ENCODE measurements around the gene MRPL11.
A peak's percentile ranks its signal among the peaks of the same experiment; 100 is the strongest.

MRPL11 gene

GRCh38 chr11:66477263-66478201, 38.9 kb upstream of the MRPL11 start:
- Mint-ChIP-seq H3K4me3 (peak overlapping the region; percentile 64), H3K36me3 (ENCODE audit: low read depth) (peaks cover 5% of the 10 kb centered on the region), H3K27me3 (ENCODE audit: low read depth, poor library complexity) (peaks cover 3% of the 10 kb centered on the region), H3K4me1 (peaks cover 40% of the 10 kb centered on the region), H3K9me3 (no peaks in the 10 kb centered on the region), H3K27ac (peak overlapping the region; percentile 5)
- no peak for DNase-seq
- TF ChIP-seq, protein P1, sequence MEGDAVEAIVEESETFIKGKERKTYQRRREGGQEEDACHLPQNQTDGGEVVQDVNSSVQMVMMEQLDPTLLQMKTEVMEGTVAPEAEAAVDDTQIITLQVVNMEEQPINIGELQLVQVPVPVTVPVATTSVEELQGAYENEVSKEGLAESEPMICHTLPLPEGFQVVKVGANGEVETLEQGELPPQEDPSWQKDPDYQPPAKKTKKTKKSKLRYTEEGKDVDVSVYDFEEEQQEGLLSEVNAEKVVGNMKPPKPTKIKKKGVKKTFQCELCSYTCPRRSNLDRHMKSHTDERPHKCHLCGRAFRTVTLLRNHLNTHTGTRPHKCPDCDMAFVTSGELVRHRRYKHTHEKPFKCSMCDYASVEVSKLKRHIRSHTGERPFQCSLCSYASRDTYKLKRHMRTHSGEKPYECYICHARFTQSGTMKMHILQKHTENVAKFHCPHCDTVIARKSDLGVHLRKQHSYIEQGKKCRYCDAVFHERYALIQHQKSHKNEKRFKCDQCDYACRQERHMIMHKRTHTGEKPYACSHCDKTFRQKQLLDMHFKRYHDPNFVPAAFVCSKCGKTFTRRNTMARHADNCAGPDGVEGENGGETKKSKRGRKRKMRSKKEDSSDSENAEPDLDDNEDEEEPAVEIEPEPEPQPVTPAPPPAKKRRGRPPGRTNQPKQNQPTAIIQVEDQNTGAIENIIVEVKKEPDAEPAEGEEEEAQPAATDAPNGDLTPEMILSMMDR (IDR thresholded peaks at IDR 0.05) = no peak

DNA sequence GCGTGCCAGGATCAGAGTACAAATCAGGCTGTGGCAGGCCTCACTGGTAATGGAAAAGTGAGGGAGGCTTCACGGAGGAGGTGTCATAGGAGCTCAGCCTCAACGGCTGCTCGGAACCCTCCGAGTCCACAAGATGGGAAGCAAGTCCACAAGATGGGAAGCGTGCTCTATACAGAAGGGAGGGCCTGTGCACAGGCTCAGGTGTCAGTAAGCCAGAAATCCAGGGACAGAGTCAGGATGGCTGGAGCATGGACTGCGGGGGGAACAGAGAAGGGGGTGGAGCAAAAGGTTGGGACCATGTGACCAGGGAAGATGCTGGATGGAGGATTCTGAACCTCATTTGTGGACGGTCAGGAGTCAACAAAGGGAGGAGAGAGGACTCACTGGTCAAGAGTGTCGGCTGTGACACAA, 38.2 kb upstream of the MRPL11 start:
- peaks cover 40% of the 10 kb centered on the region for H3K4me1 Mint-ChIP-seq
- peak; percentile 26 for DNase-seq
- no peaks in the 10 kb centered on the region for H3K27me3 Mint-ChIP-seq (ENCODE audit: low read depth, poor library complexity)
- H3K4me3 Mint-ChIP-seq = peak overlapping the region; percentile 37
- TF ChIP-seq, protein P1 (IDR thresholded peaks at IDR 0.05) = no peak
- H3K27ac Mint-ChIP-seq = peak overlapping the region; percentile 5
- peaks cover 5% of the 10 kb centered on the region for H3K36me3 Mint-ChIP-seq (ENCODE audit: low read depth)
- no peaks in the 10 kb centered on the region for H3K9me3 Mint-ChIP-seq

DNA sequence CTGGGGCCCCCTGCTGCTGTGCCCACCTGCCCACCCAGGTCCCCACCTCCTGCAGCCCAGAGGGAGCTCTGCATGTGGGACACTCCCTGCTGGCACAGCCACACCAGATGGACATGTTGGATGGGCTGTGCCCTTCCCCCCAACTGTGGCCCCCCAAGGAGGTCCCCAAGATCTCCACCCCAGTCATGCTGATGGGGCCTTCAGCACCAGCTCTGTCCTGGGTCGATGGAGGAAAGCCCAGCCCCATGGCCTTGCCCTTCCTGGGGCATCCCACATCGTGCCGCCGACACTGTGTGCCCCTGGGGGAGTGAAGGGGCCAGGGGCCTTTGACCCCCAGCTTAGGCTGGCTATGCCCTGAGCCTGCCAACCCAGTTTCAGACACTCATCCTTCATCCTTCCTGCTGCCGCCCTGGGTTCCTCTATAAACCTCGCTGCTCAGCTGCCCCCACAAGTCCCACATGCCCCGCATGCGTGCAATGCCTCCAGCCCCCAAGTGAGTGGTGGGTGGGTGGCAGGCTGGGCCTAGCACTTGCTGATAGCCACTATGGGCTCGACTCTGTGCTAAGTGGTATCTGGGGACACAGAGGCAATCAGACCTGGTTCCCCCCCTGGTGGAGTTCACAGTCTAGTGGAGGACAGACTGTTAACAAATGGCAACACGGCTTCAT, 37.7 kb upstream of the MRPL11 start:
- Mint-ChIP-seq H3K36me3 (ENCODE audit: low read depth) (peaks cover 5% of the 10 kb centered on the region), H3K27me3 (ENCODE audit: low read depth, poor library complexity) (no peaks in the 10 kb centered on the region), H3K4me3 (no peak overlapping the region), H3K9me3 (no peaks in the 10 kb centered on the region), H3K4me1 (peaks cover 40% of the 10 kb centered on the region), H3K27ac (peak overlapping the region; percentile 5)
- TF ChIP-seq, protein P1 (IDR thresholded peaks at IDR 0.05) = no peak
- no peak for DNase-seq

GRCh38 chr11:66475349-66476172, 36.9 kb upstream of the MRPL11 start:
- Mint-ChIP-seq H3K36me3 (ENCODE audit: low read depth) (peaks cover 10% of the 10 kb centered on the region), H3K9me3 (no peaks in the 10 kb centered on the region), H3K27ac (no peak overlapping the region), H3K4me3 (no peak overlapping the region), H3K27me3 (ENCODE audit: low read depth, poor library complexity) (no peaks in the 10 kb centered on the region), H3K4me1 (peaks cover 43% of the 10 kb centered on the region)
- TF ChIP-seq, protein P1 (IDR thresholded peaks at IDR 0.05) = no peak
- DNase-seq = no peak

DNA sequence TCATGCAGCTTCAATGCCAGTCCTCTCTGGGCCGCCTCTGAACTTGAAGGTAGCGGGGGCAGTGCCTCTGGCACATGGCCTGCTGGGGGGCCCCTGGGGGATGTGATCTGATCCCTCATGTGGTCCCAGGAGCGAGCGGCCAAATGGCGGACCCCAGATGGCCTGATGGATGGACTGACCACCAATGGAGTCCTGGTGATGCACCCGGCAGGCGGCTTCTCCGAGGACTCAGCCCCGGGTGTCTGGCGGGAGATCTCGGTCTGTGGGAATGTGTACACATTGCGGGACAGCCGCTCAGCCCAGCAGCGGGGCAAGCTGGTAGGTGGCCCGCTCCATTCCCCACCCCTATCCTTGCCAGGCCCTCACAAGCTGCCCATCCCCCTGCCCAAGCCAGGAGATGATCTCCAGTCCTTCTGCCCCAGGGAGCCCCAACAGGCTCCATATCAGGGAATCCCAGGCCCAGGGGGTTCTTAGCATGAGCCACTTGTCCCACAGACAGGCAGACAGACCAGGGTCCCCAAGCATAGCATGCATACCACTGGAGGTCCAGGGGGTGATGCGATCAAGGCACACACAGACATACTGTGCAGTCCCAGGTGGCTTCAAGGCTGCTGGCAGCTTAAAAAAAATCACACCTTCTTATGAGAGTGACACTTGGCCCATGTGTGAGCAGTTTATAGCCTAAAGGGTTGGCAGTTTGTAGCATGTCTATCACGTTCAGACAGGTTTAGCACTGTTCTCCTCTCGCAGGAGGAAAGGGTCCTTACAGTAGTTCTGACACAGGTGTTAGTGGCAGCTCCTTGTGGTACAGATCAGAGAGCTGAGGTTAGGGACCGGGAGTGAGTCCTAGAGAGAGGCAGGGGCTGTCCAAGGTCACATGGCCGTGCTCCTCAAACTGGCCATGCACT, 35.2 kb upstream of the MRPL11 start:
- Mint-ChIP-seq H3K4me1 (peaks cover 46% of the 10 kb centered on the region), H3K36me3 (ENCODE audit: low read depth) (peaks cover 10% of the 10 kb centered on the region), H3K27me3 (ENCODE audit: low read depth, poor library complexity) (peaks cover 3% of the 10 kb centered on the region), H3K9me3 (no peaks in the 10 kb centered on the region), H3K4me3 (no peak overlapping the region), H3K27ac (peak overlapping the region; percentile 59)
- DNase-seq = no peak
- TF ChIP-seq, protein P1 (IDR thresholded peaks at IDR 0.05) = no peak
